ENCODE results near the gene ITGAD. TPM values are rescaled to one million over a fixed set of nuclear protein-coding genes. Genes with fewer than 3 reads are reported as not detected.

The ITGAD gene
- total and polyA plus RNA-seq, 2 donors (not counting 1 experiment from before 2014, with no cell fraction given) = 0.19 TPM; not detected in 1

DNA sequence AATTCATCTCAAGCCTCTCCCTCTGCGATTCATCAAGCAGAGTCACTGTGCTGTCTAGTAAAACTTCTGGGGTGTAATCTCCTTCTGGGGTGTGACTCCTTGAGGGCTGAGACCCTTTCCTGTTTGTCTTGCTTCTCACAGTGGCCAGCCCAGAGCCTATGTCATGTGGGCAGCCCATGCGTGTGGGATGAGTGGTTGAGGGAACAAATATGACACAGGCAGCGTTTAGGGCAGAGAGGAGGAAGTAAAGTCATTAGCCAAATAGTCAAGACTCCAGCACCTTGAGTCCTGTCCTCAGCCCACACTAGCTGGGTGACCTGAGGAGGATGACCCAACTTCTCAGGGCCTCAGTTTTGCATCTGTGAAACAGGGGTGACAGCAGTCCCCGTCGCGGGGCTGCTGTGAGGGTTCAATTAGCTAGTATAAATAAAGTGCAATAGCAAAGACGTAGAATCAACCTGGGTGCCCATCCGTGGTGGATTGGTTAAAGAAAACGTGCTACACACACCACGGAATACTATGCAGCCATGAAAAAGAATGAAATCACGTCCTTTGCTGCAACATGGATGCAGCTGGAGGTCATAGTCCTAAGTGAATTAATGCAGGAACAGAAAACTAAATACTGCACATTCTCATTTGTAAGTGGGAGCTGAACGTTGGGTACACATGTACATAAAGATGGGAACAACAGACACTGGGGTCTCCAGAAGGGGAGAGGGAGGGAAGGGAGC, 42.7 kb upstream of the ITGAD start:
- no peaks in the 10 kb centered on the region for H3K27me3 ChIP-seq (replicated peaks in 1 of 4; ENCODE audit: control extremely low read depth in 1 of 4, control insufficient read depth in 3 of 4, insufficient read depth in 4 of 4, low read length in 3 of 4)
- peaks cover 48 to 81% of the 10 kb centered on the region in 2 donors for H3K4me1 ChIP-seq (ENCODE audit: control insufficient read depth in 2 of 2, insufficient read depth in 2 of 2, low read length in 2 of 2)
- H3K9me3 ChIP-seq (ENCODE audit: control extremely low read depth in 1 of 3, control insufficient read depth in 2 of 3, insufficient read depth in 1 of 3, low read length in 2 of 3) = no peaks in the 10 kb centered on the region
- ATAC-seq (ENCODE audit: low read depth) (no peak), DNase-seq (no peak)
- no peak for TF ChIP-seq EZH2 (IDR thresholded peaks at IDR 0.05; ENCODE audit: borderline replicate concordance, insufficient read depth, low read depth, low read length, poor library complexity, severe bottlenecking)
- no peak for TF ChIP-seq CTCF (IDR thresholded peaks at IDR 0.05)
- no peaks in the 10 kb centered on the region for H4K20me1 ChIP-seq (ENCODE audit: control insufficient read depth, insufficient read depth, low read length, poor library complexity, severe bottlenecking)
- no peak overlapping the region for H3K9ac ChIP-seq (ENCODE audit: low read length)
- no peak overlapping the region for H2AFZ ChIP-seq (ENCODE audit: insufficient read depth, low read depth, low read length, poor library complexity, severe bottlenecking)
- ChIA-PET POLR2A (no interaction called here), CTCF (no interaction called here)
- intact Hi-C loops (cut with micrococcal nuclease) = no loop called here
- peak overlapping the region; percentile 95 for H3K27ac Mint-ChIP-seq
- H3K27ac ChIP-seq (ENCODE audit: low read length in 2 of 2) = peak overlapping the region; percentile 14 to 16
- H3K4me2 ChIP-seq (replicated peaks; ENCODE audit: low read depth, low read length, poor library complexity, severe bottlenecking) = no peak overlapping the region
- H3K4me3 Mint-ChIP-seq = peak overlapping the region; percentile 79
- WGBS (ENCODE audit: insufficient coverage) = 70% methylated on average over 4 of the region's 12 CpGs
- H3K9me3 Mint-ChIP-seq (ENCODE audit: insufficient read depth) = no peaks in the 10 kb centered on the region
- H3K4me1 Mint-ChIP-seq = peaks cover 85% of the 10 kb centered on the region
- no peaks in the 10 kb centered on the region for H3K27me3 Mint-ChIP-seq
- no peak overlapping the region for H3K4me3 ChIP-seq (ENCODE audit: control extremely low read depth in 1 of 5, extremely low read depth in 1 of 5, insufficient read depth in 1 of 5, low read depth in 2 of 5, low read length in 4 of 5)
- H3K36me3 ChIP-seq (replicated peaks in 1 of 2; ENCODE audit: control extremely low read depth in 1 of 2, control insufficient read depth in 1 of 2, extremely low read depth in 1 of 2, insufficient read depth in 2 of 2, low read length in 1 of 2) = no peaks in the 10 kb centered on the region
- peaks cover 2% of the 10 kb centered on the region for H3K79me2 ChIP-seq (ENCODE audit: control insufficient read depth, insufficient read depth, low read length)

- ATAC-seq (ENCODE audit: low read depth) (peak; percentile 15), DNase-seq (peak; percentile 68)
- Mint-ChIP-seq H3K4me1 (peaks cover 84% of the 10 kb centered on the region), H3K4me3 (peak overlapping the region; percentile 77), H3K27me3 (no peaks in the 10 kb centered on the region), H3K27ac (peak overlapping the region; percentile 91), H3K9me3 (ENCODE audit: insufficient read depth) (no peaks in the 10 kb centered on the region)
- Histone ChIP-seq H3K9ac (ENCODE audit: low read length) (peak overlapping the region; percentile 43), H3K36me3 (replicated peaks in 1 of 2; ENCODE audit: control extremely low read depth in 1 of 2, control insufficient read depth in 1 of 2, extremely low read depth in 1 of 2, insufficient read depth in 2 of 2, low read length in 1 of 2) (no peaks in the 10 kb centered on the region), H3K9me3 (ENCODE audit: control extremely low read depth in 1 of 3, control insufficient read depth in 2 of 3, insufficient read depth in 1 of 3, low read length in 2 of 3) (no peaks in the 10 kb centered on the region), H3K27me3 (replicated peaks in 1 of 4; ENCODE audit: control extremely low read depth in 1 of 4, control insufficient read depth in 3 of 4, insufficient read depth in 4 of 4, low read length in 3 of 4) (no peaks in the 10 kb centered on the region), H3K4me3 (ENCODE audit: control extremely low read depth in 1 of 5, extremely low read depth in 1 of 5, insufficient read depth in 1 of 5, low read depth in 2 of 5, low read length in 4 of 5) (peak overlapping the region in 2 of 5 experiments; percentile 26 to 41), H4K20me1 (ENCODE audit: control insufficient read depth, insufficient read depth, low read length, poor library complexity, severe bottlenecking) (no peaks in the 10 kb centered on the region), H3K4me2 (replicated peaks; ENCODE audit: low read depth, low read length, poor library complexity, severe bottlenecking) (peak overlapping the region; percentile 62), H3K4me1 (ENCODE audit: control insufficient read depth in 2 of 2, insufficient read depth in 2 of 2, low read length in 2 of 2) (peaks cover 49 to 90% of the 10 kb centered on the region in 2 donors), H3K79me2 (ENCODE audit: control insufficient read depth, insufficient read depth, low read length) (peaks cover 2% of the 10 kb centered on the region), H3K27ac (ENCODE audit: low read length in 2 of 2) (peak overlapping the region; percentile 72 to 77), H2AFZ (ENCODE audit: insufficient read depth, low read depth, low read length, poor library complexity, severe bottlenecking) (no peak overlapping the region)
- WGBS (ENCODE audit: insufficient coverage) = 63% methylated on average over 8 of the region's 19 CpGs
- ChIA-PET CTCF (interaction anchor here (1.3 kb wide), 1 partner anchor 209 kb away, joined by 4 read pairs; no protein-coding TSS in a partner anchor), POLR2A (interaction anchor here (0.7 to 1.1 kb wide), 2 partner anchors 150 to 171 kb away, joined by 4 to 6 read pairs; partner anchors contain the start of gene FUS)
- intact Hi-C loops (cut with micrococcal nuclease) = no loop called here
- no peak for TF ChIP-seq CTCF (IDR thresholded peaks at IDR 0.05)
- no peak for TF ChIP-seq EZH2 (IDR thresholded peaks at IDR 0.05; ENCODE audit: borderline replicate concordance, insufficient read depth, low read depth, low read length, poor library complexity, severe bottlenecking)
Observed at GRCh38 chr16:31351246-31351941, 41.7 kb upstream of the ITGAD start.
